K562 (cell line): ENCODE measurements around the gene ZDHHC24. TPM values are rescaled to one million over a fixed set of nuclear protein-coding genes. Genes with fewer than 3 reads are reported as not detected.

Experiments used
- DMBX1 ChIP-seq: fragments of 250-450 bp; sonication (Bioruptor Pico); IDR thresholded peaks from 2 replicates; pipeline ENCODE4 v1.8.0; 2022; ENCODE audit warnings: inconsistent platforms, mild to moderate bottlenecking, moderate library complexity, borderline replicate concordance
- FOXJ3 ChIP-seq: sonication (generic); formaldehyde crosslinking; IDR thresholded peaks from 2 replicates; pipeline ENCODE4 v1.4.0; 2020; ENCODE audit warnings: mild to moderate bottlenecking, missing genetic modification reagents
- MXI1 ChIP-seq: IDR thresholded peaks from 2 replicates; pipeline ENCODE4 v1.6.1; 2011; ENCODE audit warnings: low read depth, mild to moderate bottlenecking, improper control_type of control experiment, low read length
- NR3C1 ChIP-seq: sonication (generic); formaldehyde crosslinking; IDR thresholded peaks from 2 replicates; pipeline ENCODE4 v1.8.1; 2022; ENCODE audit warnings: missing genetic modification reagents
- ZNF197 ChIP-seq: fragments of 200-800 bp; sonication (Bioruptor generic); IDR thresholded peaks from 2 replicates; pipeline ENCODE4 v1.6.1; 2016; ENCODE audit warnings: low read depth, missing genetic modification characterization, missing compliant biosample characterization
- polyA plus RNA-seq, 8 experiments: library from polyadenylated mRNA; depleted of rRNA in 4 of 8; stranded (reverse) in 5 of 8; unstranded in 3 of 8; fragments of >200 nt; fragmentation: Nextera tagmentation in 2 of 8; fragmentation: Illumina TruSeq in 1 of 8; extraction: Ambion mirVana in 2 of 8; extraction: Trizol in 1 of 8; gene quantifications; 2 replicates each; pipeline versions ENCODE4 v1.2.1 to v1.2.3, GENCODE V29; 2011 to 2014; ENCODE audit warnings: inconsistent platforms in 1 of 8, missing spikeins in 1 of 8
- total RNA-seq, 7 experiments: library from RNA; depleted of rRNA in 6 of 7; stranded (reverse); fragments of >200 nt in 6 of 7; fragmentation: Illumina TruSeq in 2 of 7; extraction: Trizol in 2 of 7; gene quantifications; 2 replicates each; pipeline versions ENCODE4 v1.2.1 to v1.2.3, GENCODE V29; 2011 to 2021; ENCODE audit warnings: low replicate concordance in 1 of 7
- TF ChIP-seq, protein P1 (sequence below): IDR thresholded peaks from 3 replicates; pipeline ENCODE4 v1.6.1; 2011; ENCODE audit warnings: borderline replicate concordance, mild to moderate bottlenecking, moderate library complexity; ENCODE audit not compliant: insufficient read length; ENCODE audit errors: extremely low read depth
- TF ChIP-seq, protein P2 (sequence below): fragments of 450-650 bp; IDR thresholded peaks from 2 replicates; pipeline ENCODE4 v1.6.1; 2016; ENCODE audit warnings: low read depth
- TF ChIP-seq, protein P3 (sequence below): sonication (generic); formaldehyde crosslinking; IDR thresholded peaks from 2 replicates; pipeline ENCODE4 v1.8.0; 2022; ENCODE audit warnings: missing genetic modification reagents, mild to moderate bottlenecking, borderline replicate concordance
- TF ChIP-seq, protein P4 (sequence below), 2 experiments: fragments of 250-450 bp in 1 of 2; fragments of 450-650 bp in 1 of 2; sonication (Bioruptor Pico) in 1 of 2; IDR thresholded peaks; 2 replicates each; pipeline versions ENCODE4 v1.6.1 to v1.8.0; 2016 to 2021; ENCODE audit warnings: mild to moderate bottlenecking in 2 of 2, moderate library complexity in 2 of 2, missing compliant biosample characterization in 1 of 2, missing genetic modification characterization in 1 of 2

Gene ZDHHC24
- total and polyA plus RNA-seq, 9 of the 15 experiments (the other 6 are each of a cell fraction or from before 2014, with no cell fraction given): 0.45 to 11.2 (median 2.7) TPM

DNA sequence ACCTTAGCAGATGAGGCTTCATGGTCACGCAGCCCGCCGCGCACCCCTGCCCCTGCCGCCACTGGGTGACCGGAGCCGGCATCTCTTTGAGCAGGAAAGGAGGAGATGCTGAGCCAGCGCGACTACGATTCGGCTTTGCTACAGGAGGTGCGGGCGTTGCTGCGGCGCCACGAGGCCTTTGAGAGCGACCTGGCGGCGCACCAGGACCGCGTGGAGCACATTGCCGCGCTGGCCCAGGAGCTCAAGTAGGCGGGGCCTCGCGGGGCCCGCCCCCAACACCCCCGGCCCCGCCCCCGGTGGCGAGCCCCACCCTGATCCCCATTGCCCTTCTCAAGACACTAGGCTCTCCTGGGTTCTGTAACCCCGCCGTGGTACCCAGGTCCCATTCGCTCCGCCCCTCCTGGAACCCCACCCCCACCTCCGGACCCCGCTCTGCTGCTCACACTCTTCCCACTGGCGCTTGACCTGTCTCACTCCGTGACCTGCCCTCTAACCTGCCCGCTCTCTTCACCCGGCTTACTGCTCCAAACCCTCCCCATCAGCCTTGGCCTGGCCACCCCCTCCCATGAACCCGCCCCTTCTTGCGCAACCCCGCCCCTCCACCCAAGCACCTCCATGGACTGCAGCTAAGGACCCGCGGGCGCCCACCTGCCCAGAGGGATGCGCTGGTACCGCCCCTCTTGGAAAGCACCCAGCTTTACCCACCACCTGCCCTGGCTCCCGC, 13.5 kb upstream of the ZDHHC24 start (continued):
- TF ChIP-seq, protein P1, sequence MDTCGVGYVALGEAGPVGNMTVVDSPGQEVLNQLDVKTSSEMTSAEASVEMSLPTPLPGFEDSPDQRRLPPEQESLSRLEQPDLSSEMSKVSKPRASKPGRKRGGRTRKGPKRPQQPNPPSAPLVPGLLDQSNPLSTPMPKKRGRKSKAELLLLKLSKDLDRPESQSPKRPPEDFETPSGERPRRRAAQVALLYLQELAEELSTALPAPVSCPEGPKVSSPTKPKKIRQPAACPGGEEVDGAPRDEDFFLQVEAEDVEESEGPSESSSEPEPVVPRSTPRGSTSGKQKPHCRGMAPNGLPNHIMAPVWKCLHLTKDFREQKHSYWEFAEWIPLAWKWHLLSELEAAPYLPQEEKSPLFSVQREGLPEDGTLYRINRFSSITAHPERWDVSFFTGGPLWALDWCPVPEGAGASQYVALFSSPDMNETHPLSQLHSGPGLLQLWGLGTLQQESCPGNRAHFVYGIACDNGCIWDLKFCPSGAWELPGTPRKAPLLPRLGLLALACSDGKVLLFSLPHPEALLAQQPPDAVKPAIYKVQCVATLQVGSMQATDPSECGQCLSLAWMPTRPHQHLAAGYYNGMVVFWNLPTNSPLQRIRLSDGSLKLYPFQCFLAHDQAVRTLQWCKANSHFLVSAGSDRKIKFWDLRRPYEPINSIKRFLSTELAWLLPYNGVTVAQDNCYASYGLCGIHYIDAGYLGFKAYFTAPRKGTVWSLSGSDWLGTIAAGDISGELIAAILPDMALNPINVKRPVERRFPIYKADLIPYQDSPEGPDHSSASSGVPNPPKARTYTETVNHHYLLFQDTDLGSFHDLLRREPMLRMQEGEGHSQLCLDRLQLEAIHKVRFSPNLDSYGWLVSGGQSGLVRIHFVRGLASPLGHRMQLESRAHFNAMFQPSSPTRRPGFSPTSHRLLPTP: no peak
- TF ChIP-seq, protein P2, sequence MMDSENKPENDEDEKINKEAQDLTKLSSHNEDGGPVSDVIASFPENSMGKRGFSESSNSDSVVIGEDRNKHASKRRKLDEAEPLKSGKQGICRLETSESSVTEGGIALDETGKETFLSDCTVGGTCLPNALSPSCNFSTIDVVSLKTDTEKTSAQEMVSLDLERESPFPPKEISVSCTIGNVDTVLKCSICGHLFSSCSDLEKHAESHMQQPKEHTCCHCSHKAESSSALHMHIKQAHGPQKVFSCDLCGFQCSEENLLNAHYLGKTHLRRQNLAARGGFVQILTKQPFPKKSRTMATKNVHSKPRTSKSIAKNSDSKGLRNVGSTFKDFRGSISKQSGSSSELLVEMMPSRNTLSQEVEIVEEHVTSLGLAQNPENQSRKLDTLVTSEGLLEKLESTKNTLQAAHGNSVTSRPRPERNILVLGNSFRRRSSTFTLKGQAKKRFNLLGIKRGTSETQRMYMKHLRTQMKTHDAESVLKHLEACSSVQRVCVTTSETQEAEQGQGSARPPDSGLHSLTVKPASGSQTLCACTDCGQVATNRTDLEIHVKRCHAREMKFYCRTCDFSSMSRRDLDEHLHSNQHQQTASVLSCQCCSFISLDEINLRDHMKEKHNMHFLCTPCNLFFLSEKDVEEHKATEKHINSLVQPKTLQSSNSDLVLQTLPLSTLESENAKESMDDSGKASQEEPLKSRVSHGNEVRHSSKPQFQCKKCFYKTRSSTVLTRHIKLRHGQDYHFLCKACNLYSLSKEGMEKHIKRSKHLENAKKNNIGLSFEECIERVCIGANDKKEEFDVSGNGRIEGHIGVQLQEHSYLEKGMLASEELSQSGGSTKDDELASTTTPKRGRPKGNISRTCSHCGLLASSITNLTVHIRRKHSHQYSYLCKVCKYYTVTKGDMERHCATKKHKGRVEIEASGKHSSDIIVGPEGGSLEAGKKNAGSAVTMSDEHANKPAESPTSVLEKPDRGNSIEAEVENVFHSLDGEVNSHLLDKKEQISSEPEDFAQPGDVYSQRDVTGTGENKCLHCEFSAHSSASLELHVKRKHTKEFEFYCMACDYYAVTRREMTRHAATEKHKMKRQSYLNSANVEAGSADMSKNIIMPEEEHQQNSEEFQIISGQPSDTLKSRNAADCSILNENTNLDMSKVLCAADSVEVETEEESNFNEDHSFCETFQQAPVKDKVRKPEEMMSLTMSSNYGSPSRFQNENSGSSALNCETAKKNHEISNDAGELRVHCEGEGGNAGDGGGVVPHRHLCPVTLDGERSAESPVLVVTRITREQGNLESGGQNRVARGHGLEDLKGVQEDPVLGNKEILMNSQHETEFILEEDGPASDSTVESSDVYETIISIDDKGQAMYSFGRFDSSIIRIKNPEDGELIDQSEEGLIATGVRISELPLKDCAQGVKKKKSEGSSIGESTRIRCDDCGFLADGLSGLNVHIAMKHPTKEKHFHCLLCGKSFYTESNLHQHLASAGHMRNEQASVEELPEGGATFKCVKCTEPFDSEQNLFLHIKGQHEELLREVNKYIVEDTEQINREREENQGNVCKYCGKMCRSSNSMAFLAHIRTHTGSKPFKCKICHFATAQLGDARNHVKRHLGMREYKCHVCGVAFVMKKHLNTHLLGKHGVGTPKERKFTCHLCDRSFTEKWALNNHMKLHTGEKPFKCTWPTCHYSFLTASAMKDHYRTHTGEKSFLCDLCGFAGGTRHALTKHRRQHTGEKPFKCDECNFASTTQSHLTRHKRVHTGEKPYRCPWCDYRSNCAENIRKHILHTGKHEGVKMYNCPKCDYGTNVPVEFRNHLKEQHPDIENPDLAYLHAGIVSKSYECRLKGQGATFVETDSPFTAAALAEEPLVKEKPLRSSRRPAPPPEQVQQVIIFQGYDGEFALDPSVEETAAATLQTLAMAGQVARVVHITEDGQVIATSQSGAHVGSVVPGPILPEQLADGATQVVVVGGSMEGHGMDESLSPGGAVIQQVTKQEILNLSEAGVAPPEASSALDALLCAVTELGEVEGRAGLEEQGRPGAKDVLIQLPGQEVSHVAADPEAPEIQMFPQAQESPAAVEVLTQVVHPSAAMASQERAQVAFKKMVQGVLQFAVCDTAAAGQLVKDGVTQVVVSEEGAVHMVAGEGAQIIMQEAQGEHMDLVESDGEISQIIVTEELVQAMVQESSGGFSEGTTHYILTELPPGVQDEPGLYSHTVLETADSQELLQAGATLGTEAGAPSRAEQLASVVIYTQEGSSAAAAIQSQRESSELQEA: no peak
- TF ChIP-seq MXI1: no peak
- TF ChIP-seq FOXJ3: no peak
- TF ChIP-seq, protein P3, sequence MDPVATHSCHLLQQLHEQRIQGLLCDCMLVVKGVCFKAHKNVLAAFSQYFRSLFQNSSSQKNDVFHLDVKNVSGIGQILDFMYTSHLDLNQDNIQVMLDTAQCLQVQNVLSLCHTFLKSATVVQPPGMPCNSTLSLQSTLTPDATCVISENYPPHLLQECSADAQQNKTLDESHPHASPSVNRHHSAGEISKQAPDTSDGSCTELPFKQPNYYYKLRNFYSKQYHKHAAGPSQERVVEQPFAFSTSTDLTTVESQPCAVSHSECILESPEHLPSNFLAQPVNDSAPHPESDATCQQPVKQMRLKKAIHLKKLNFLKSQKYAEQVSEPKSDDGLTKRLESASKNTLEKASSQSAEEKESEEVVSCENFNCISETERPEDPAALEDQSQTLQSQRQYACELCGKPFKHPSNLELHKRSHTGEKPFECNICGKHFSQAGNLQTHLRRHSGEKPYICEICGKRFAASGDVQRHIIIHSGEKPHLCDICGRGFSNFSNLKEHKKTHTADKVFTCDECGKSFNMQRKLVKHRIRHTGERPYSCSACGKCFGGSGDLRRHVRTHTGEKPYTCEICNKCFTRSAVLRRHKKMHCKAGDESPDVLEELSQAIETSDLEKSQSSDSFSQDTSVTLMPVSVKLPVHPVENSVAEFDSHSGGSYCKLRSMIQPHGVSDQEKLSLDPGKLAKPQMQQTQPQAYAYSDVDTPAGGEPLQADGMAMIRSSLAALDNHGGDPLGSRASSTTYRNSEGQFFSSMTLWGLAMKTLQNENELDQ: 0 out of 2 replicates have a peak, but pooled peaks have one; percentile 69
- 0 out of 2 replicates have a peak, but pooled peaks have one; percentile 74 for TF ChIP-seq NR3C1 (CRISPR knock-in tag)
- TF ChIP-seq, protein P4, sequence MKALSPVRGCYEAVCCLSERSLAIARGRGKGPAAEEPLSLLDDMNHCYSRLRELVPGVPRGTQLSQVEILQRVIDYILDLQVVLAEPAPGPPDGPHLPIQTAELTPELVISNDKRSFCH (CRISPR knock-in tag; IDR thresholded peaks at IDR 0.05): no peak
- TF ChIP-seq, protein P4 (tag; IDR thresholded peaks at IDR 0.05): no peak
- no peak for TF ChIP-seq DMBX1 (CRISPR knock-in tag)
- no peak for TF ChIP-seq ZNF197 (CRISPR knock-in tag)
